Body of pancreas (tissue), 4 donors: ENCODE measurements around the gene ANKS3. TPM values are rescaled to one million over a fixed set of nuclear protein-coding genes. Genes with fewer than 3 reads are reported as not detected.

Experiments used
- ATAC-seq: fragments of 150-250 bp; one replicate; pipeline ENCODE4 v1.9.1; 2016
- DNase-seq, 4 donors: peaks; one replicate each; pipeline ENCODE4 v3.0.0-alpha.2; 2019
- H3K27ac ChIP-seq, 4 donors: fragments of 200-600 bp; sonication (generic); 1 replicate in 3 of 4; 2 replicates in 1 of 4; pipeline versions ENCODE4 v1.5.1 to v1.6.1; 2016 to 2019; ENCODE audit warnings: mild to moderate bottlenecking in 1 of 4, mixed read lengths in 1 of 4, moderate library complexity in 1 of 4
- H3K27me3 ChIP-seq, 2 donors: fragments of 200-600 bp; sonication (generic); one replicate each; pipeline ENCODE4 v1.6.0; 2016; ENCODE audit warnings: mild to moderate bottlenecking in 1 of 2
- H3K36me3 ChIP-seq, 2 donors: fragments of 200-600 bp; sonication (generic); replicated peaks in 1 of 2; 2 replicates each; pipeline ENCODE4 v1.5.1; 2016; ENCODE audit warnings: low read depth in 2 of 2; ENCODE audit not compliant: insufficient read depth in 1 of 2
- H3K4me1 ChIP-seq: fragments of 200-600 bp; sonication (generic); one replicate; pipeline ENCODE4 v1.6.0; 2016
- H3K4me3 ChIP-seq, 2 donors: fragments of 200-600 bp; sonication (generic); 1 replicate in 1 of 2; 2 replicates in 1 of 2; pipeline ENCODE4 v1.5.1; 2016 to 2019
- H3K9me3 ChIP-seq, 3 donors: fragments of 200-600 bp; sonication (generic); 1 replicate in 2 of 3; 2 replicates in 1 of 3; pipeline ENCODE4 v1.5.1; 2016
- POLR2A ChIP-seq, 3 donors: fragments of 450-650 bp; IDR thresholded peaks; one replicate each; pipeline ENCODE4 v1.6.1; 2016; ENCODE audit warnings: antibody characterized with exemption in 3 of 3, mild to moderate bottlenecking in 2 of 3
- WGBS, 2 donors: methylation state at CpG; one replicate each; pipeline ENCODE4 v1.1.5; 2017; 5-methylcytosine and 5-hydroxymethylcytosine counted together
- intact Hi-C: fragments of 100-400 bp; cut with DNase I; formaldehyde crosslinking; loops from one replicate; pipeline ENCODE4 v1.15.1; 2023
- total RNA-seq, 2 donors: library from RNA; depleted of rRNA; stranded (reverse); fragments of >200 nt; gene quantifications; one replicate each; pipeline ENCODE4 v1.1.0, GENCODE V29; 2016
- TF ChIP-seq, protein P1 (sequence below), 7 experiments: fragments of 450-650 bp in 4 of 7; fragments of 200-600 bp in 3 of 7; sonication (generic) in 3 of 7; IDR thresholded peaks; one replicate each; pipeline ENCODE4 v1.5.1; 2016 to 2019; ENCODE audit warnings: antibody characterized with exemption in 7 of 7

Gene ANKS3
- total RNA-seq, 2 donors from 2014 or later = 16.6 to 64.9 TPM

DNA sequence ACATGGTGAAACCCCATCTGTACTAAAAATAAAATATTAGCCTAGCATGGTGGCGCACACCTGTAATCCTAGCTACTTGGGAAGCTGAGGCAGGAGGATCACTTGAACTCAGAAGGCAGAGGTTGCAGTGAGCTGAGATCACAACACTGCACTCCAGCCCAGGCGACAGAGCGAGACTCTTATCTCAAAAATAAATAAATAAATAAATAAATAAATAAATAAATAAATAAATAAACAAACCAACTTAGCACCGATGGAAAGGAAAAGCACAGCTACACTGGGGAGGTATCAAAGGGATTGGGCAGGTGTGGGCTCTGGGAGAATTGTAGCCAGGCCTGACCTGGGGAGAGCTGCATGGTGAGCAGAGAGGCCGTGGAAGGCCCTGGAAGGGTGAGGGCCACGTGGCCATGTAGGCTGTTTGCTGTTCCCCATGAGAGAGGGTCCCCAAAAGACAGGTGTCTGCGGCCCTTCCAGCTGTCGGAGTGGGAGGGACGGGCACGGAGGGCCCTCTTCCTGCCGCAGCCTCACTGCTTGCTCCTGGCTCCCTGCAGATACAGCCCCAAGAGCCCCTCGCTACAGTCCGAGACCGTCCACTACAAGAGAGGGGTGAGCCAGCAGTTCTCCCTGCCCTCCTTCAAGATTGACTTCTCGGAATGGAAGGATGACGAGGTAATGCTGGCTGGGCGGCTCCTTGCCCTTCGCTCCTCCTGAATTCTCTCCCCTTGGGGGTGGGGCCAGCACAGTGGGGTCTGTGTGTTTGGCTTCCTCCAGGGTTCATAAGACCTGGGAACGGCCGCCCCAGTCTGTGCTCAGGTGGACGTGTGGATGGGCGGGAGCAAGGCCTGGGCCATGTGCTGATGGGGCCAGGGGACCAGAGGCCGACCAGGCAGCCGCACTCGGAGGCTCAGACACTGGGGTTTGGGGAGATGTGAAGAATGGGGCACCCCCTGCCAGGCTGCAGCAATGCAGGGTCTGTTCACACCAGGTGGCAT is 77.1 kb downstream of the ANKS3 start:
- Histone ChIP-seq H3K27me3 (no peaks in the 10 kb centered on the region), H3K9me3 (no peaks in the 10 kb centered on the region), H3K27ac (no peak overlapping the region), H3K4me1 (peaks cover 36% of the 10 kb centered on the region), H3K4me3 (no peak overlapping the region), H3K36me3 (peaks cover 0 to 6% of the 10 kb centered on the region in 2 donors)
- no peak for ATAC-seq
- no peak for DNase-seq
- TF ChIP-seq, protein P1, sequence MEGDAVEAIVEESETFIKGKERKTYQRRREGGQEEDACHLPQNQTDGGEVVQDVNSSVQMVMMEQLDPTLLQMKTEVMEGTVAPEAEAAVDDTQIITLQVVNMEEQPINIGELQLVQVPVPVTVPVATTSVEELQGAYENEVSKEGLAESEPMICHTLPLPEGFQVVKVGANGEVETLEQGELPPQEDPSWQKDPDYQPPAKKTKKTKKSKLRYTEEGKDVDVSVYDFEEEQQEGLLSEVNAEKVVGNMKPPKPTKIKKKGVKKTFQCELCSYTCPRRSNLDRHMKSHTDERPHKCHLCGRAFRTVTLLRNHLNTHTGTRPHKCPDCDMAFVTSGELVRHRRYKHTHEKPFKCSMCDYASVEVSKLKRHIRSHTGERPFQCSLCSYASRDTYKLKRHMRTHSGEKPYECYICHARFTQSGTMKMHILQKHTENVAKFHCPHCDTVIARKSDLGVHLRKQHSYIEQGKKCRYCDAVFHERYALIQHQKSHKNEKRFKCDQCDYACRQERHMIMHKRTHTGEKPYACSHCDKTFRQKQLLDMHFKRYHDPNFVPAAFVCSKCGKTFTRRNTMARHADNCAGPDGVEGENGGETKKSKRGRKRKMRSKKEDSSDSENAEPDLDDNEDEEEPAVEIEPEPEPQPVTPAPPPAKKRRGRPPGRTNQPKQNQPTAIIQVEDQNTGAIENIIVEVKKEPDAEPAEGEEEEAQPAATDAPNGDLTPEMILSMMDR (IDR thresholded peaks at IDR 0.05) = no peak
- TF ChIP-seq POLR2A (IDR thresholded peaks at IDR 0.05) = no peak
- intact Hi-C loops = no loop called here
- 88 to 93% methylated on average over 15 to 24 of the region's 25 CpGs for WGBS, 2 donors

GRCh38 chr16:4656221-4656620 is 77.8 kb downstream of the ANKS3 start:
- H3K27me3 ChIP-seq = no peaks in the 10 kb centered on the region
- H3K4me1 ChIP-seq = peaks cover 36% of the 10 kb centered on the region
- WGBS, 2 donors = 93 to 97% methylated on average over 12 of the region's 12 CpGs
- H3K36me3 ChIP-seq = peaks cover 0 to 8% of the 10 kb centered on the region in 2 donors
- H3K9me3 ChIP-seq = no peaks in the 10 kb centered on the region
- DNase-seq = no peak
- no peak for ATAC-seq
- peak overlapping the region in 1 of 4 donors; percentile 90 for H3K27ac ChIP-seq
- intact Hi-C loops = no loop called here
- TF ChIP-seq, protein P1 (IDR thresholded peaks at IDR 0.05) = no peak
- TF ChIP-seq POLR2A (IDR thresholded peaks at IDR 0.05) = no peak
- no peak overlapping the region for H3K4me3 ChIP-seq

- no peak for DNase-seq
- no peak for ATAC-seq
- Histone ChIP-seq H3K9me3 (no peaks in the 10 kb centered on the region), H3K4me1 (peaks cover 36% of the 10 kb centered on the region), H3K4me3 (no peak overlapping the region), H3K27ac (peak overlapping the region in 2 of 4 donors; percentile 80 to 90), H3K27me3 (no peaks in the 10 kb centered on the region), H3K36me3 (peaks cover 0 to 8% of the 10 kb centered on the region in 2 donors)
- TF ChIP-seq, protein P1 (IDR thresholded peaks at IDR 0.05) = no peak
- no peak for TF ChIP-seq POLR2A (IDR thresholded peaks at IDR 0.05)
- WGBS, 2 donors = 67 to 84% methylated on average over 1 to 6 of the region's 6 CpGs
- intact Hi-C loops = no loop called here
These were observed 78.3 kb downstream of the ANKS3 start for GRCh38 chr16:4655801-4656200.

DNA sequence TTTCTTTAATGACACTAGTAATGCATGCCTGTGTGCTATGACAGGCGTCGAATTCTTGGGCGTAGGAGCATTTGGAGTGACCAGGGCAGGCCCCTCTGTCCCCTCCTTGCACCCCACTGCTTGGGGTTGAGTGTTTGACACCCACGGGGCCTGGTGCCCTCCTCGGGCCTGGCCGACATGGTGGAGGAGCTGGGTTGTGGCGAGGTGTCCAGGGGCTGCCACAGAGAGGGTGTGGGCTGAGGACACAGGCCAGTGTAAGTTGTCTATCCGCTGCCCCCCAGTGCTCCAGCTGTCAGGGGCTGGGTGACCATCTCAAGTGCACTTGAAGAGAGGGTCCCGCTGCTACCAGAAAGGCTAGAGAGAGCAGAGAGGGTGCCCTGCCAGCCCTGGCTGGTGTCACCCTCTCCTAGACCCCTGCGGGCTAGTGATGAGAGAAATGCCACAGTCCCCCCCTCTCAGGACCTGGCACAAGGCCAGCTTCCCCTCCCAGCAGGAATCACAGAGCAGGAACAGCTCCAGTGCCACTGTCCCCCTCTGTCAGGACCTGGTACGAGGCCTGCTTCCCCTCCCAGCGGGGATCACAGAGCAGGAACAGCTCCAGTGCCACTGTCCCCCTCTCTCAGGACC is 79.0 kb downstream of the ANKS3 start:
- H3K4me1 ChIP-seq = peaks cover 32% of the 10 kb centered on the region
- no peak overlapping the region for H3K4me3 ChIP-seq
- H3K36me3 ChIP-seq = peaks cover 0 to 8% of the 10 kb centered on the region in 2 donors
- intact Hi-C loops = no loop called here
- no peaks in the 10 kb centered on the region for H3K27me3 ChIP-seq
- no peak for TF ChIP-seq POLR2A (IDR thresholded peaks at IDR 0.05)
- TF ChIP-seq, protein P1 (IDR thresholded peaks at IDR 0.05) = no peak
- H3K27ac ChIP-seq = peak overlapping the region in 3 of 4 donors; percentile 80 to 90 (median 88)
- DNase-seq = no peak
- 73 to 80% methylated on average over 4 to 11 of the region's 12 CpGs for WGBS, 2 donors
- H3K9me3 ChIP-seq = no peaks in the 10 kb centered on the region
- no peak for ATAC-seq
